ENCODE measurements around the gene TMX1.
"Not testable (repeated sequence)": the region's sequence is repeated elsewhere in the genome, so short reads cannot be mapped to it uniquely, and the experiment has no call there.

Gene TMX1

GRCh38 chr14:51216602-51217001 lies 23.4 kb upstream of the TMX1 start:
- Mint-ChIP-seq H3K9me3 (peaks cover under 1% of the 10 kb centered on the region), H3K4me1 (no peaks in the 10 kb centered on the region), H3K27me3 (ENCODE audit: low read depth) (no peaks in the 10 kb centered on the region), H3K36me3 (ENCODE audit: low read depth) (no peaks in the 10 kb centered on the region), H3K27ac (no peak overlapping the region), H3K4me3 (no peak overlapping the region)
- no peak for TF ChIP-seq CTCF (IDR thresholded peaks at IDR 0.05; ENCODE audit: unreplicated experiment in 3 of 3)

GRCh38 chr14:51219473-51220448 lies 20.3 kb upstream of the TMX1 start:
- peaks cover 4% of the 10 kb centered on the region for H3K36me3 Mint-ChIP-seq (ENCODE audit: low read depth)
- peak; percentile 56 to 86 (median 72) for TF ChIP-seq CTCF (IDR thresholded peaks at IDR 0.05; ENCODE audit: unreplicated experiment in 3 of 3)
- H3K9me3 Mint-ChIP-seq = peaks cover 9% of the 10 kb centered on the region
- H3K27ac Mint-ChIP-seq = no peak overlapping the region
- H3K4me1 Mint-ChIP-seq = no peaks in the 10 kb centered on the region
- H3K27me3 Mint-ChIP-seq (ENCODE audit: low read depth) = no peaks in the 10 kb centered on the region
- no peak overlapping the region for H3K4me3 Mint-ChIP-seq

GRCh38 chr14:51223463-51223862 lies 16.6 kb upstream of the TMX1 start:
- H3K27me3 Mint-ChIP-seq (ENCODE audit: low read depth); H3K4me3 Mint-ChIP-seq; H3K27ac Mint-ChIP-seq; H3K36me3 Mint-ChIP-seq (ENCODE audit: low read depth); H3K9me3 Mint-ChIP-seq; H3K4me1 Mint-ChIP-seq: not testable (repeated sequence)

- Mint-ChIP-seq H3K27ac (no peak overlapping the region), H3K36me3 (ENCODE audit: low read depth) (peaks cover 4% of the 10 kb centered on the region), H3K9me3 (peaks cover 9% of the 10 kb centered on the region), H3K4me3 (no peak overlapping the region), H3K4me1 (no peaks in the 10 kb centered on the region), H3K27me3 (ENCODE audit: low read depth) (no peaks in the 10 kb centered on the region)
- no peak for TF ChIP-seq CTCF (IDR thresholded peaks at IDR 0.05; ENCODE audit: unreplicated experiment in 3 of 3)
Observed at GRCh38 chr14:51224551-51224950, 15.5 kb upstream of the TMX1 start.

GRCh38 chr14:51225751-51226150 lies 14.3 kb upstream of the TMX1 start:
- H3K36me3 Mint-ChIP-seq (ENCODE audit: low read depth) = peaks cover 4% of the 10 kb centered on the region
- no peak overlapping the region for H3K4me3 Mint-ChIP-seq
- no peak overlapping the region for H3K27ac Mint-ChIP-seq
- H3K9me3 Mint-ChIP-seq = peaks cover 9% of the 10 kb centered on the region
- no peaks in the 10 kb centered on the region for H3K27me3 Mint-ChIP-seq (ENCODE audit: low read depth)
- H3K4me1 Mint-ChIP-seq = no peaks in the 10 kb centered on the region
- TF ChIP-seq CTCF (IDR thresholded peaks at IDR 0.05; ENCODE audit: unreplicated experiment in 3 of 3) = no peak

GRCh38 chr14:51228391-51228790 lies 11.7 kb upstream of the TMX1 start:
- peaks cover 3% of the 10 kb centered on the region for H3K36me3 Mint-ChIP-seq (ENCODE audit: low read depth)
- no peaks in the 10 kb centered on the region for H3K27me3 Mint-ChIP-seq (ENCODE audit: low read depth)
- no peak overlapping the region for H3K4me3 Mint-ChIP-seq
- H3K4me1 Mint-ChIP-seq = no peaks in the 10 kb centered on the region
- TF ChIP-seq CTCF (IDR thresholded peaks at IDR 0.05; ENCODE audit: unreplicated experiment in 3 of 3) = no peak
- peaks cover 4% of the 10 kb centered on the region for H3K9me3 Mint-ChIP-seq
- H3K27ac Mint-ChIP-seq = no peak overlapping the region
